DMS153 (cell line): ENCODE data around the gene CCT7.
A peak's percentile ranks its signal among the peaks of the same experiment; 100 is the strongest.

ENCODE experiments used
- DNase-seq: peaks from one replicate; lab custom pipeline; 2025; lab: John Stamatoyannopoulos, UW

CCT7 gene

DNA sequence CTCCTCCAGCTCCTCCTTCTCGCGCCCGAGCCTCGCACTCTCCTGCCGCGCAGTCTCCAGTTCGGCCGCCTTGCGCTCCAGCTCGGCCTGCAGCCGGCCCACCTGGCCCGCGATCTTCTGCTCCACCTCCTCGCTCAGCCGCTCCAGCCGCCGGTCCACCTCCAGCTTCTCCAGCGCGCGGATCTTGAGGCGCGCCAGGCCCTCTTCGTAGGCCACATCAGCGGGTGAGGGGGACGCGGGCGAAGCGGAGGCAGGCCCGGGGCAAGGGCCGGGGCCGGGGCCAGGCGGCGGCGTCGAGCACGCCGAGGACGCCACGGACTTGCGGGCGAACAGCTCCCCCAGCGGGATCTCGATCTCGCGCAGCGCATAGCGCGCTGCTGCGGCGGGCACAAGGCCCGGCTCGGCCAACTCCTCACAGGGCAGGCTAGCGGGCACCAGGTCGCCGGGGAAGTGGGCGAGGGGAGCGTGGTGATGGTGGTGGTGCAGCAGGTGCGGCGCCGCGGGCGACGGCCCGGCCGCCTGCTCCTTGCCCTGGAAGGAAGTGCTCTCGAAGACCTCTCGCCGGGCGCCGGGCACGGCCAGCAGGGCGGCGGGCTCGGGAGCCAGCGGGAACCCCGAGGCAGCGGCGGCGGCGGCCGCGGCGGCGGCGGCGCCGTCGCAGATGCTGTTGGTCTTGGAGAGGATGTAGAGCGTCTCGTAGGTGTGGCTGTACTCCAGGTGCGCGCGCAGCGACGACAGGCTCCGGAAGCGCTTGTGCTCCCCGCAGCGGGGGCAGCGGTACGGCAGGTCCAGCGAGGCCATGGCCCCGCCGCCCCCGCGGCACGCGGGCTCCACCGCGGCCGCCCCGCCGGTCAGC lies 35.0 kb downstream of the CCT7 start:
- peak; percentile 76 for DNase-seq

DNA sequence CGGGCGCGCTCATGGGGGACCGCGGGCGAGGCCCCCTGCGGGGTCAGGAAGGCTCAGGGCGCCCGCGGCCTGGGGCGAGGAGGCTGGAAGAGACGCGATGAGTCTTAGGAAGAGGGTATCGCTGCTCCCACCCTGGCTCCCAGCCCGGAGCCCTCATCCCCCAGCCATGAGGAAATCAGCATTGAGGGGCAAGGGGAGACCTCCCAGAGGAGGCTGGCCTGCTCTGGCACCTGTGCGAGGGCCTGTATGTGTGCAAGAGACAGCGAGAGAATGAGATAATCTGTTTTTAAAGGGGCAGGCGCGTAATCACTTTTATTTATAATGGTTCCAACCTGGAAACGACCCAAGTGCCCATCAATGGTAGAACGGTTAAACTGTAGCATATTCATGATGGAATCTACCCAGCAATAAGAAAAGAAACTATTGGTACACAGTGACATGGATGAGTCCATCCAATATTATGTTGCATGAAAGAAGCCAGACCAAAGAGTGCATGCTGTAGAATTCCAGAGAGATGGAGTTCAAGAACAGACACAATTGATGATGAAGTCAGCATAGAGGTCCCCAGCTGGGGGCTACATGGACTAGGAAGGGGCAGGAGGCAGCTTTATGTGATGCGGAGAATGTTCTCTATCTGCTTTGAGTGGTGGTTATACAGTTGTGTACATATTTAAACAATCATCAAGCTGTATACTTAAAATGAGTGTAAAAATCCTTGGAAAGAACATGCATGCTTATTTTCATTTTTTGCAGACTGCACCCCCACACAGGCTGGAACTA lies 35.8 kb downstream of the CCT7 start:
- DNase-seq = no peak

DNA sequence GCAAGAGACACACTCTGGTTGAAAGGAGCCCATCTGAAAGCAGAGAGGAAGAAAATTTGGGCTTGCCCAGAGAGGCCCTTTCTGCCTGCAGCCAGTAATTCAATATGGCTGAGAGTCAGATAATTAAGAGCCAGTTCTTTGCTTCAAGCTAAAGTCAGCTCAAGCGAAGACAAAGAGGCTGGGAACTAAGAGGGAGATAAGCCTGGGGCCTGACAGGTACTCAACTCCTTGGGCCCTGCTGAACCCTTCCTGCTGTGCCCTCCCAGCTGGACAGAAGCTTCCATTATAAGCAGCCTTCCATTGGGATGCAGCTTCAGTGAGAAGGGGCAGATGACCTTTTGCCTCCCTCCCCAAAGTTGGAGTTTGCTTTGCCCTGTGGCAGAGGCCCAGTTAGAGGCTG lies 38.2 kb downstream of the CCT7 start:
- no peak for DNase-seq

DNA sequence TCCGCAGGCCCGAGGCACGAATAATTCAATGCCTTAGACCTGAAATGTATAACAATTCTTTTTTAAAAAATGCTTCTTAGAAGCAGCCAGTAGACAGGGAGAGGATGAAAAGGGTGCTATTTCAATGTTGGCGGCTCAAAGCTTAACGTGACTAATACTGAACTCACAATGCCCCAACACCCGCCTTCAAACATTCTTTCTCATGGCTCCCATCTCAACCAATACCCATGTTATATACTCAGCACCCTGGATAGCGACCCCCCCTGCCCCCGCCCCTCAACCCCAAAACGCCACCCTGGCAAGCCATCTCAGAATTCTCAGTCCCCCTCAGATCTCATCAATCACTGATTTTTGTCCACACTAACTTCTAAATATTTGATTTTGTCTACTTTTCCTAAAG lies 45.7 kb downstream of the CCT7 start:
- no peak for DNase-seq

DNA sequence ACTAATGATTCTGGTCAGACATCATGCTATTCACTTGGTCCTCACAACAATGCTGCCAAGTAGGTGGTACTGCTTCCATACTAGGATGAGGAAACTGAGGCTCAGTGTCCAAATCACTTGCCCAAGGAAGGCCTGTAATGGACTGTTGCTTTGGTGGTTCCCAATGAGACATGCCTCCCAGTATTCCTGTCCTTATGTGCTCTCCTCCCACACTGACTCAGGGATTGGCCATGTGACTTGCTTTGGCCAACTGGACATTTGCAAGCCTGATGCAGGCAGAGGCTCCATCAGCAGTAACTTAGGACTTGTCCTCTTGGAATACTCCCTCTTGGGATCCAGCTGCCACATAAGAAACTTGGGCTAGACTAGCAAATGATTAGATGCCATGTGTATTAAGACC lies 47.1 kb downstream of the CCT7 start:
- no peak for DNase-seq

DNA sequence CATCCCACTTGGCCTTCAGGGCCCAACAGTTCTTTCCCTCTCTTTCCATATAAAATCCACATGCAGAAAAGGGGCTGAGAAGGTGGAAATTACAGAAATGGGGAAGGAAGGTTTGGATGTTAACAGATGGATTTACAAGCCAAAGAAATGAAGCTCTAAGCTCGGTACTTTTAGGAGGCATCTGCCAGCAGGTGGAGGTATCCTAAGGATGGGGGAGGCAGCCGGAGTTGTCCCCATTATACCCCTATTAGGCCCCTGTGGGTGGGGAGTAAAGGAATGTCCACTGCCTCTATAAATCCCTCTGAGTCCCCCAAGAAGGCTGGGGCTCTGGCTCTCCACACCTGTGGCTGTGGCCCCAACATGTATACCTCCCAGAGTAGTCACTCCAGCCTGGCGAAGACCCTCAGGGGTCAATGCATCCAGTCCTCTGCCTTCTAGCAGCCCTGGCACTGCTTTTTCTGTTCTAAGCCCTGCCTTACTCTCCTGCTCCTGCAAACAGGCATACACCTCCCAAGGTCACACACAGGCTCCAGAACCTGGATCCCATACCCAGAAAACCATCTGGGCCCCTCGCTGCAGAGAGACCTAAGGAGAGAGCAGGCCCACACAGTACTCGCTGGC lies 48.9 kb downstream of the CCT7 start:
- no peak for DNase-seq

DNA sequence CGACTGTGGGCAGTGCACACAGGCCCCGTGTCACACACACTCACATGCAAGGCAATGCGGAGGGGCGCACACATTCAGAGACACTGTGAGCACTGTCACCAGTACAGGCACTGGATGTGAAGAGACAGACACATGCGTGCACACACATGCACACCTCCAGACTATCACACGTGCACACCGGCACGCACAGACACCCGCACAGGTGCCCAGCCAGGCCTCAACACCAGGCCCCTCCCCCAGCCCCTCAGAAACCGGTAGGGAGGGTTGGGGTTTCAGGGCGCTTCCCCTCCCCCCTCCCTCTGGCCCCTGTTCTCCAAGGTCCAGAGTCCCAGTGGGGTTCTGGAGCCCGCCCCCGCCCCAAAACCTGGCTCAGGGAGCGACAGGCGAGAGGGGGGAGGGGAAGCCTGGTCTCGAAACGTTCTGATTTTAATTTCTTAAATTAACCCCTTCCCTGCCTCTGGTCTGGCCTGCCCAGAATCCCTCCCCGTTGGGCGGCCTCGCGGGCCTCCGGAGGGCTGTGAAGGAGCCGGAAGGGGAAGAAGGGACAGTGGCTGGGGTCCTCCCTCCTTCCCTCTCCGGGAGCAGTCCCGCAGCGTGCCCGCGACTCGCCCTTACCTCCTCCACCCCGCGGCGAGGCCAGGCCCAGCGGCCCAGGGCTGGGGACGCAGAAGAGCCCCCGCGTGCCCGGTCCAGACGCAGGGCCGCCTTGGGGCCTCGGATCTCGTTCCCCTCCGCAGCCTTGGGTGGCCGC lies 49.6 kb downstream of the CCT7 start:
- DNase-seq = no peak

DNA sequence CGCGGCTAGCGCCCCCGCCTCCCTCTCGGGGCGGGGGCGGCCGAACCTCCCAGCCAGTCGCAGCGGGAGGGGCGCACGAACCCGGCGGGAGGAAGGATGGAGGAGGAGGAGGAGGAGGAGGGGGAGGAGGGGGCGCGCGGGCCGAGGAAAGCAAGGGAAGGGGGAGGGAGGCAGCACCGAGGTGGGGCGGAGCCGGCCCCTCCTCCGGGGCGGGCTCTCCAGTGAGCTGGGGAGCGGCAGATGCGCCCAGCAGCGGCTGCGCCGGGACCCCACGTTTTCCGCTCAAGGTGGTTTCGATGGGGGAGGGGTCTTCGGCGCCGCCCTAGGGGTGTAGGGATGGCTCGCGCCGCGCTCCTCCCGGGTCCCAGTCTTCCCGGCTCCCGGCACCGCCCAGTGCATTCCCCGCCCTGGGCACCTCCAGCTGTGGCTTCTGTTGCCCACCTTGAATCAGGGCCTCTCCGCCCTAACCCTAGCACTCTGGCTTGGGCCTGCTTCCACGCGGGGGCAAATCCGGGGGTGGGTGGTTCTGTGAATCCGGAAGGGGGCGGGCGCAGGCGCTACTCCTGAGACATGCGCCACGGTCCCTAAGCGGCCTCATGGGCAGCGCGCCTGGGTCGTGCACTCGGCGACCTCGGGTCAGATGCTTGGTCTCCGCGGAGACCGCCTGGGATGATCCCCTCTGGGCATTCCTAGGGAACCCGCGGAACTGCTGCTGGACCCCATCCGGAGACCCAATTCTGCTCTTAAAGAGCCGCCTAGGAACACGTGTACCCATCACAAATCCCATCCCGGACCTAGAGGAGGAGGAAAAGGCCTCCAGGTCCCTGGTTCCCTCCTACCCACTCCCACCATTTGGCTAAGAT lies 50.4 kb downstream of the CCT7 start, which contains the start of gene FBXO41:
Gene FBXO41, minus strand, starts transcription at position 183 of the 863 bp plus-strand sequence. CDS start 14,848 bp downstream, outside the sequence.
- no peak for DNase-seq

DNA sequence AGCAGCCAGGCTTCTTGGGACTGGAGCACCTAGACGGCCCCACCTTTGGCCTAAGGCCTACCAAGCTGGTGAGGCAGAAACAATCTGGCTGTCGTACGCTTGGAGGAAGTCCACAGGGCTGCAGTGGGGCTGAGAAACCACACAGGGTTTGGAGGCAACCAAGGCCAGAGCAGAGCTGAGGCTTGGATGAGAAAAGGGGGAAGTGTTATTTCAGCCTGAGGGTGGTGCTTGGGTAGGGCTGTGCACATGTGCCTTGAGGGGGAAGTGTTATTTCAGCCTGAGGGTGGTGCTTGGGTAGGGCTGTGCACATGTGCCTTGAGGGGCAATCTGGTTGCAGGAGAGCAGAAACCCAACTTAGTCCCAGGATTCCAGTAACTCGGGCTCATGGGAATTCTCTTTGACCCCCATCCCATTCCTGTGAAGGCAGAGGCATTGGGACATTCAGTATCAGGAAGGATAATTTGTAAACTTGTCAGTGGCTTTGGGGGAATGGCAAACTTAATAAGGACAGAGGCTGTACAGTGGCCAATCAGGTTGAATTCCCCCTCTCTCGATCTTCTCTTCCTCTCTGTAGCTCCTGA lies 51.1 kb downstream of the CCT7 start:
- DNase-seq = no peak

DNA sequence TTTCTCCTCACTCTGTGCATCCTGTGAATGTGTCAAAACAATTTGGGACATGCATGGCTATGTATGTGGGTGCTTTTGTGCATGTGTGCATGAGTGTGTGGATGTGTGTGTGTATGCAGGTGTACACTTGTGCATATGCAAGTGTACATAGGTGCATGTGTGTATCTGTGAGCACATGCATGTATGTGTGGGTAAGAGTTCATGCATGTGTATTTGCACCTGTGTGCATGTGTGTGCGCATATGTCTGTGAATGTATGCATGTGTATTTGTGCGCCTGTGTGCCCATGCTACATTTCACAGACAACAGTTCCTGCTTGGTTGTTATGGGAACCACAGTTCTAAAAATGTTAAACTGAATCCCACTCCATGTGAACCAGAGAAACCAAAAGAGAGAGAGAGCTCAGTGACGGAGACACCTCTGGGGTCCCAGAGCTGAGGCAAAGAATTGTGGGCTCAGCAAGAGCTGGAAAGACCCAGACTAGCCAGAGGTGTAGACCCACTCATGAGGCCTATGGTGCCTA lies 52.1 kb downstream of the CCT7 start:
- DNase-seq = no peak

DNA sequence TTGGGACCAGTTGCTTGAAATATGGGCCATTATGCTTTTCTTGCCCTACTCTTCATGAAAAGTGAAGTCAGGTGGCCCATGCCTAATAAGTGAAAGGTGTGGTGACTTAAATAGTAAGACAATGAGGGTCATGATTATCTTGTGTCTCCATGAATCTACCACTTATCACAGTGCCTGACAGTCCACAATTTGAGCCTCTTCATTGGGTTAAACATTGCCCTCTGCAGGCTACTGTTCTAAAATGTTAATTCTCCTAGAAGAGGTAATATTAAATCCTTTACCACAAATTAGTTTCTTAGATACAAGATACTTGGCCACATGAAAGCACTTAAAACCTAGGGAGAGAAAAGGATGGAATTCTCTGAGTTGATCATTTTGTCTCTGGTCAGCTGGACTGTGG lies 55.2 kb downstream of the CCT7 start:
- DNase-seq = no peak

DNA sequence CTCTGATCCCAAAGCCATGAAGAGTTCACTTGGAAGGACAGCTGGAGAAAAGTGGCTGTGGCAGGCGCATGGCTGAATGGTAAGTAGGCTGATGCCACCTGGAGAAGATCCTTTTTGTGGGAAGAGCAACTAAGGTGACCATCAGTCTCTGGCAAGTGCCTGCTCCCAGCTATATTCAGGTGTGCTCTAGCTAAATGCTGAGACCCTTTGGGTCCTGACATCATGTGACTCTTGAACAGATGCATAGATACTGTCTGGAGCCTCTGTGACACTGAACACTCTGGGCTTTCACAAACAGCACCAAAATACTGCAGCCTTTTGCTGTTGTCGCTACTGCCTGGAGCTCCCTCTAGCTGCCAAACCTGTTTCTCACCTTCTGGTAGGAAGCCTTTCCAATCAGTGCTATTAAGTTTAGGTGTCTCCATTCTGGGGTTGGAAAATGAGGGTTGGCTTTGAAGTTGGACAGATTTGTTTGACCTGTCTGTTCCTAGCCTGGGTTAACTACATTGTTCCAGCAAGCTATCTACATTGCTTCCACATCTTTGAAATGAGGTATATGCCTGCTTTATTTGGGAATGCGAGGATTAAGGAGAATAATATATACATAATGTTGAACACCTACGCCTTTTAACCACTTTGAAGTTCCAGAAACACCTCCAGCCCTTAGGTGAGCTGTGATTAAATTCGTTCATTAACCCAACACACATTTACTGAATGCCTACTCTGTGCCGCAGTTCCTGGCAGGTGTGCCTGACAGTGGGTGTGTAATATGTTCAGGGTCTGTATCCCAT lies 56.1 kb downstream of the CCT7 start:
- peak; percentile 52 for DNase-seq

DNA sequence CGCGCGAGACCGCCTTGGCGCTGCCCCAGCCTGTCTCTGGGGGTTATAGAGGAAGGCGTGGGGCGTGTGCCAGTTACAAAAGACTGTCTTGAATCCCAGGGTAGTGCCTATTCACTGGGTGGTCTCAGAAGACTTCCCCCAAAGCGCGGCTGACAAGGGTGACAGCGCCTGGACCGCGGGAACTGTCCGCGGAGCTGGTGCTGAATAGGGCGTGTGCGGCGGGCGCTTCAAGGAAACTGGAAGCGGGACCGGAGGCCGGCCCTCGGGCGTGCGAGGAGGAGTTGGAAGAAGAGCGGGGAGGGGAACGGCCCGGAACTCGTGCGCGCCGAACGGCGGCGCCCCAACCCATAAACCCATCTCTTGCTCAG lies 57.0 kb downstream of the CCT7 start:
- no peak for DNase-seq

DNA sequence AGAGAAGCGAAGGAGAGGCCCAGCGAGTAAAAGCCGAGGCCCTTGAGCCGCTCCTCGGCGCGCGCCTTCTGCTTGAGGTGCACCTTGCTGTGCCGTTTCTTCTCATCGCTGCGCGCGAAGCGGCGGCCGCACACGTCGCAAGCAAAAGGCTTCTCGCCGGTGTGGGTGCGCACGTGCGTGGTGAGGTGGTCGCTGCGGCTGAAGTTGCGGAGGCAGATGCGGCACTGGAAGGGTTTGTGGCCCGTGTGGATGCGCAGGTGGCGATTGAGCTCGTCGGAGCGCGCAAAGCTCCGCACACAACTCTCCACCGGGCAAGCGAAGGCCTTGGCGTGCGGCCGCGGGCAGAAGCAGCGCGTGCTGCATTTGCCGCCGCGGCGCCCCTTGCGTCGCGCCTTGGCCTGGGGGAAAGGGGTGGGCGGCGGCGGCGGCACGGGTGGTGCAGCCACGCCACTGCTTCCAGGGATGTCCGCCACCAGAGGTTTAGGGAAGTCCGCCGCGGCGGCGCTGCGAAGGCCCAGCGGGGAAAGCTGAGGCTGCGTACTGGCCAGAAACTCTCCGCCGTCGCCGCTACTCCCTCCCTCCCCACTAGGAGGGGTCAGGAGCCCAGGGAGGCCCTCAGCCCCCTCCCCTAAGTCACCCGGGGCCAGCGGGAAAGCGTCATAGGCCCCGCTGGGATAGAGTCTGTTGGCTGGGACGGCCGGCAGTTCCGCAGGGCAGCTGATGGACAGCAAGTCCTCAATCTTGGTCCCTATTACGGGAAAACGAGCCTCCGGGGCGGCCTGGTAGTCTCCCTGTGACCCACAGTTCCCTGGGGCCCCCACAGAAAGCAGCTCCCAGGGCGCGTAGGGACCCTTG lies 57.6 kb downstream of the CCT7 start:
- no peak for DNase-seq

DNA sequence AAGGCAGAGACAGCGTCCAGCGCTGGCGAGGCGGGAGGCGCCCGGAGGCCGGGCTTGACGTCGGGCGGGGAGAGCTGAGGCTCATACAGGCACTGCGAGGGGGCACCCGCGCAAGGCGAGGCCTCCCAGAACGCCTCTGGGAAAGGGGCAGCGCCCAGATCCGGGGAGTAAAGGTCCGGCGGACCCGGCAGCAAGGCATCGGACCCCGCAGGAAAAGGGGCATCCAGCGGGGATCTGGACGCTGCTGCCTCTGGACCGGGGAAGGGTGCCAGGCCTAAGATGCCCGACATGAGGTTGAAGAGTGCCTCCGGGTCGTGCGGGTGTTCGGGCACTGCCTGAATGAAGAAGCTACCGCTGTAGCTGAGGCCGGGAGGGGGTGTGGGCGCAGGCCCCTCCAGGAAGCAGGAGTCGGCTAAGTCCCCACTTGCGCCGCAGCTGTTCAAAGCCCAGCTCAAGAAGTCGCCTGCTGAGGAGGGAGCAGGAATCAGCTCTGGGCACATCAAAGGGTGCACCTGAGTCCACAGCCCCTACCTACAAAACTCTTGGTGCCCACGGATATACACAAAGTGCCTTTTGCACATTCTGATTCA lies 58.3 kb downstream of the CCT7 start:
- no peak for DNase-seq

DNA sequence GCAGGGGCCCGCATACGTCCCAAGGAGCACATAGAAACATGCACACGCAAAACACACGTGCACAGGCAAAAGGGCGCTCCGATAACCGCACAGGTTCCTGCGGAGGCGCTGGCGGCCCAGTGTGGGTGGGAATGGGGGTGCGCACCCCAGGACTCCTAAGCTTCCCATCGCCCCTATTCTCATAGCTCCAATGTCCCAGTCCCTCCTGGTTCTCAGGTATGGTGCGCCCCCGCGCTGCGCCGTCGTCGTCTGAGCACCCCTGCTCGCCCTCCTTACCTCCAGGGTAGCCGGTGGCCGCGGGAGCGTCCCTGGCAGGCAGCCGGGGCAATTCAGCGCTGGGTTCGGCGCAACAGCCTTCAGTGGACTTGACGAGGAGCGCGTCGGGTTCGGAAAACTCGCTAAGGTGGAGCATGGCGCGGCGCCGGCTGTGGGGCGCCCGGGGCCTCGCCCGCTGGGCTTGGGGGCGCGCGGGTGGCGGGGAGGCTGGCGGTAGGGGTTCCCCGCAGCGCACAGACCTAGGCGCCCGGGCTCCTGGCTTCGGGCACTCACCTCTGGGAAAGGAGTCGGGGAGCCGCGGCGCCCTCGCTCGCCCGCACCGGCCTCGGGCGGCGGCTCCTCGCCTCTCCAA lies 58.9 kb downstream of the CCT7 start:
- no peak for DNase-seq

DNA sequence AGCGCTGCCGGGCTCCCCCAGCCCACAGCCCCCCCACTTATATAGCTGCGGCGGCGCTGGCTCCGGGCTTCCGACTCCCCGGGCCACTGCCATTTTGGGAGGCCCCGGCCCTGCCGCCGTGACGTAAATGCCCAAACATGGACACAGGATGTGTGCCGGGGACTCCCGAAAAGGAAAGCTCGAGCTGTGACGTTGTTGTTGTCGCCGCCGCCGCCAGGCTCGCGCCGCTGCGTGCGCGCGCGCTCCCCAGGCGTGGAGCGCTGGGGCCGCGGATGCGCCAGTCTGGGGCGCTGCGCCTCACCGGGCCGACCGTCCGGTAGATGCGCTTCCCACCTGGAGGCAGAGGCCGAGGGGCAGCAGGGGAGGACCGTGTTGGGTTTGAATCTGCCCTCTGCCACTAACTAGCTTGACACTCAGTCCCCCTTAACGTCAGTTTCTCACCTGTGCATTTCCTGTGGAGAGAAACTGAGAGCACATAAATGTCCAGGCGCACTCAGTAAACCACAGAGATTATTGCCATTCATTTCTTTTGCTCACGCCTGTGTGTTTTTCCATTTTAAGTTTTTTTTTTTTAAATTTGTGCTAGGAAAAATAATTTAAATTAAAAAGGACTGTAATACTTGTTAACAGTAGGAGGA lies 59.5 kb downstream of the CCT7 start, which contains the start of gene EGR4:
Gene EGR4, minus strand, starts transcription at position 15 of the 638 bp plus-strand sequence. CDS start 231 bp downstream, outside the sequence.
- peak; percentile 87 for DNase-seq
